ENCODE results near the gene GUF1. TPM values are rescaled to one million over a fixed set of nuclear protein-coding genes. Genes with fewer than 3 reads are reported as not detected.

The GUF1 gene, protein sequence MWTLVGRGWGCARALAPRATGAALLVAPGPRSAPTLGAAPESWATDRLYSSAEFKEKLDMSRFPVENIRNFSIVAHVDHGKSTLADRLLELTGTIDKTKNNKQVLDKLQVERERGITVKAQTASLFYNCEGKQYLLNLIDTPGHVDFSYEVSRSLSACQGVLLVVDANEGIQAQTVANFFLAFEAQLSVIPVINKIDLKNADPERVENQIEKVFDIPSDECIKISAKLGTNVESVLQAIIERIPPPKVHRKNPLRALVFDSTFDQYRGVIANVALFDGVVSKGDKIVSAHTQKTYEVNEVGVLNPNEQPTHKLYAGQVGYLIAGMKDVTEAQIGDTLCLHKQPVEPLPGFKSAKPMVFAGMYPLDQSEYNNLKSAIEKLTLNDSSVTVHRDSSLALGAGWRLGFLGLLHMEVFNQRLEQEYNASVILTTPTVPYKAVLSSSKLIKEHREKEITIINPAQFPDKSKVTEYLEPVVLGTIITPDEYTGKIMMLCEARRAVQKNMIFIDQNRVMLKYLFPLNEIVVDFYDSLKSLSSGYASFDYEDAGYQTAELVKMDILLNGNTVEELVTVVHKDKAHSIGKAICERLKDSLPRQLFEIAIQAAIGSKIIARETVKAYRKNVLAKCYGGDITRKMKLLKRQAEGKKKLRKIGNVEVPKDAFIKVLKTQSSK
- total RNA-seq = 21.9 TPM
- long read RNA-seq, full-length matches to known transcripts = 4 of 8 reads
- long read RNA-seq, partial matches to known transcripts = 2 of 8 reads
- long read RNA-seq, other reads (novel, unspliced or antisense) = 2 of 8 reads

DNA sequence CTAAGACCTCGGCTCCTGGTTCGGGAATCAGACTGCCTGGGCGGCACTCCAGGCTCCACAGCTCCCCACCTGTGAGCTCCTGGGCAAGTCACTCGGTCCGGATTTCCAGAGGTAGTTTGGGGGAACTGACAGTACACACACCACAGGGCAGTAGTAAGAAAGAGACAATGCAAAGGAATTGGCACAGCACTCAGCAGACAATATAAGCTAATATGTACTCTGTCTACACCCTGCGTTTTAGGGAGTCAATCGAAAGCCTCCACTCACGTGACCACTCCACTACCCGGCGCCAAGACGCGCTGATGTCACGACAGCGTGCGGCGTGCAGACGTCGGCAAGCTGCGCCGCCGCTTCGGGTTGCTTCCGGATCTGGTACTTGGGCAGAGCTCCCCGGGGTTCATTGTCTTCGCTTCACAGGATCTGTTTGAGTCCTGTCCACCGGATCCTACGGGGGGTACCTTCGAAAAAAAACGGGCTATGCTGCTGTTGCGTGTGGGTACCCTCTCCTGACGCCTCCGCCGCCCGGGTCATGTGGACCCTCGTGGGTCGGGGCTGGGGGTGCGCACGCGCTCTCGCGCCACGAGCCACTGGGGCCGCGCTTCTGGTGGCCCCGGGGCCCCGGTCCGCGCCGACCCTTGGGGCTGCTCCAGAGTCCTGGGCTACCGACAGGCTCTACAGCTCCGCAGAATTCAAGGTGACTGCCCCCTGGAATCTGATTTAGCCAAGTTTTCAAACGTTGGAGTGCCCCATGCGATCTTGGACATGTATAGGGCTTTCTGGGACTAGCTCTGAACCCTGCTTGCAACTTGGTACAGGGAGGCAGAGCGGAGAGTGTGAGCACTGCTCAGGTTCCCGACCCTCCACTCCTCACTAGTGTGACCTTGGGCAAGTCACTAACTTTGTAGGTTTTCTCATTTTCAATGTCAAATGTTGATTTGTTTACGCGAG, at the start of gene GUF1:
Gene GUF1 (plus strand): TSS at position 327 of the 948 bp plus-strand sequence. CDS start 203 bp downstream, at position 530.
- DNase-seq (ENCODE audit: missing footprints) = peak; percentile 96
- intact Hi-C loops (cut with DNase I) = loop anchor here (10.0 kb wide), 1 partner anchor 46 kb away; the partner anchor contains the start of gene GNPDA2
- peak; percentile 99 for ATAC-seq

GRCh38 chr4:44629280-44629866, 48.8 kb upstream of the GUF1 start:
- no peak for DNase-seq (ENCODE audit: missing footprints)
- intact Hi-C loops (cut with DNase I) = no loop called here
- peak; percentile 60 for ATAC-seq

DNA sequence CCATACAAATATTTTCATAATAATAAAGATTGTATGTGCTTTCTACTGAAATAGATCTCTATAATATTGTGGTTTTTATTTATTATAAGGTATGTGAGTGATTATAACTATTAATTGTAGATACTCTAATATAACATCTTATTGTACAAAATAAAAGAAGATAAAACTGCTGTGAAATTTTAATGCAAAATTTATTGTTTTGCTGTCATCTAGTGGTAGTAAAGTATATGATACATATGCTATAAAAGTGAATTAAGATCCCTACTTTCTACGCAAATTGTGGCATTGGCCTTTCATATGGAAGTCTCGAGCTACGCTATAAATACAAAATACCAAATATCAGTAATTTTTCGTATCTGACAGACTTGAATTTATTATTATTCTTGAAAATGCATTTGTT, 46.1 kb upstream of the GUF1 start:
- intact Hi-C loops (cut with DNase I) = no loop called here
- DNase-seq (ENCODE audit: missing footprints) = no peak
- ATAC-seq = no peak

DNA sequence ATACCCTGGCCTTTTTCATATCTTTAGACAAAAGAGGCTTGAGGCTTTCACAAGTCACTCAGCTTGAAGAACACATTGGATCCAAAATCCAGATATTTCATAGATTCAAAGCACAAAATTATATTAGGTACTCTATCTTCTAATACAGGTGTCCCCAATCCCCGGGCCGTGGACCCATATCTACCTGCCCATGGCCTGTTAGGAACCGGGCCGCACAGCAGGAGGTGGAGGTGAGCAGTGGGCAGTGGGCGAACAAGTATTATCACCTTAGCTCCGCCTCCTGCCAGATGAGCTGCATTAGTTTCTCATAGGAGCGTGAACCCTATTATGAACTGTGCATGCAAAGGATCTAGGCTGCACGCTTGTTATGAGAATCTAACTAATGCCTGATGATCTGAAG, 45.5 kb upstream of the GUF1 start:
- DNase-seq (ENCODE audit: missing footprints) = peak; percentile 59
- intact Hi-C loops (cut with DNase I) = no loop called here
- ATAC-seq = no peak

- DNase-seq (ENCODE audit: missing footprints) = no peak
- ATAC-seq = no peak
- intact Hi-C loops (cut with DNase I) = no loop called here
Measured at GRCh38 chr4:44638091-44638490, 40.1 kb upstream of the GUF1 start.

DNA sequence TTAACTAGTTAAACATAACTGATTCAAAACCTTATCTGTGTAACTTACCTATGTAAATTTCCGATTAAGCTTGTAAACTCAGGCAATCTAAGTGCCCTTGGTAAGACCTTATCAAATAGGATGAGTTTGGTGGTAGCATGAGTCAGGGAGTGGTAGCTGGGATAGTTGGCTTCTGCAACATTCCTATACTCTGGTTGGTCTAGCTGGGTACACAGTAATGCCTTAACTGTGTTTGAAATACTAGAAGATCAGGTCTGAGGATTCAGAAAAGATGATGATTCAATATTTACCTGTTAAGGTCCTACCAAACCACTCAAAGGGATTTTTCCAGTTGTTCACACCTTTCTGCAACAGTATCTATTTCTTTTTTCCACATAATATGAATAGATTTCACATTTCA, 32.1 kb upstream of the GUF1 start:
- ATAC-seq (no peak), DNase-seq (ENCODE audit: missing footprints) (no peak)
- intact Hi-C loops (cut with DNase I) = no loop called here

DNA sequence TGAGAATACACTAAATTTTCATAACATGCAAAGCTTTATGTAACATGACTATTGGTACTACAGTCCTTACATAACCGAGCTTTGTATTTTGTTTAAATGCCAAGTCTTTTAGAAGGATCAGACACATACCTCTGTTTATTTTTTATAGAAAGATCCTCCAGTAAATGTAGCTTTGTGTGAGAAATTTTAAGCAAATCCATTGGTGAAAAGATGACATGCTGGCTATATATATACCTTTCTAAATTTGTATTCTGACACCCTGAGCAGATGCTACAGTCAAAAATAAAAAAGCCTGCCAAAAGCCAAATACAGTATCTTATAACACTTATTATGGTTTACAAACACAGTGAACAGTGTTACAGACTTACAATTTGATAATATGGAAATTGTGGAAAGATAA, 26.8 kb upstream of the GUF1 start, which contains the start of gene YIPF7:
Gene YIPF7 (minus strand): TSS at position 201 of the 400 bp plus-strand sequence. CDS start 1,525 bp downstream, outside the sequence.
- intact Hi-C loops (cut with DNase I) = no loop called here
- ATAC-seq = no peak
- DNase-seq (ENCODE audit: missing footprints) = no peak

- ATAC-seq = no peak
- no peak for DNase-seq (ENCODE audit: missing footprints)
- intact Hi-C loops (cut with DNase I) = no loop called here
Measured at GRCh38 chr4:44652002-44652401, 26.2 kb upstream of the GUF1 start.

DNA sequence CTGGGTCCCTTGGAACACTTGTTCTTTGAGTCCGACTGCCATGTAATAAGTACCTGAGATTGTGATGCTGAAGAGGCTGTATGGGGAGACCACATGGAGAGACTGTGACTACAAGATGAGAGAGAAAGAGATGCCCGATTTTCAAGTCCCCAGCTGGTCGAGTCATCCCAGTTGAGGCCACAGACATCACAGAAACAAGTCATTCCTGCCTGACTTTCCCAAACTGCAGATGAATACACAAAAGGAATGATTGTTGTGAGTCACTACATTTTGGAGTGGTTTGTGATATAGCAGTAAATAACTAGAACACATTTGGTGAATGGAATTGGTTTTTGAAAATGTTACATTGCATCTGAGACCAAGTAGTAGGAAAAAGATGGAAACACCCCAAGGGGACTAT, 17.8 kb upstream of the GUF1 start:
- intact Hi-C loops (cut with DNase I) = no loop called here
- DNase-seq (ENCODE audit: missing footprints) = no peak
- no peak for ATAC-seq

- ATAC-seq (no peak), DNase-seq (ENCODE audit: missing footprints) (no peak)
- intact Hi-C loops (cut with DNase I) = no loop called here
Measured at GRCh38 chr4:44661940-44662622, 16.1 kb upstream of the GUF1 start.

DNA sequence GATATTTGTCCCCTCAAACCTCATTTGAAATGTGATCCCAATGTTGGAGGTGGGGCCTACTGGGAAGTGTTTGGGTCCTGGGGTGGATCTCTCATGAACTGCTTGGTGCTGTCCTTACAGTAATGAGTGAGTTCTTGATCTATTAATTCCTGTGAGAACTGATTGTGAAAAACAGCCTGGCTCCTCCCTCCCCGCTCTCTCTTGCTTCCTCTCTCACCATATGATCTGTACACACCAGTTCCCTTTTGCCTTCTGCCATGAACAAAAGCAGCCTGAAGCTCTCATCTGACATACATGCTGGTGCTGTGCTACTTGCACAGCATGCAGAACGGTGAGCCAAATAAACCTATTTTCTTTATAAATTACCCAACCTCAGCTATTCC, 15.6 kb upstream of the GUF1 start:
- no peak for ATAC-seq
- no peak for DNase-seq (ENCODE audit: missing footprints)
- intact Hi-C loops (cut with DNase I) = no loop called here

- intact Hi-C loops (cut with DNase I) = no loop called here
- no peak for ATAC-seq
- peak; percentile 45 for DNase-seq (ENCODE audit: missing footprints)
Measured at GRCh38 chr4:44663539-44664263, 14.5 kb upstream of the GUF1 start.

- DNase-seq (ENCODE audit: missing footprints) = no peak
- ATAC-seq = no peak
- intact Hi-C loops (cut with DNase I) = no loop called here
Measured at GRCh38 chr4:44668526-44668925, 9.7 kb upstream of the GUF1 start.

GRCh38 chr4:44670506-44671199, 7.6 kb upstream of the GUF1 start:
- ATAC-seq (no peak), DNase-seq (ENCODE audit: missing footprints) (peak; percentile 48)
- intact Hi-C loops (cut with DNase I) = loop anchor here (10.0 kb wide), 1 partner anchor 54 kb away; the partner anchor contains the start of gene GNPDA2

DNA sequence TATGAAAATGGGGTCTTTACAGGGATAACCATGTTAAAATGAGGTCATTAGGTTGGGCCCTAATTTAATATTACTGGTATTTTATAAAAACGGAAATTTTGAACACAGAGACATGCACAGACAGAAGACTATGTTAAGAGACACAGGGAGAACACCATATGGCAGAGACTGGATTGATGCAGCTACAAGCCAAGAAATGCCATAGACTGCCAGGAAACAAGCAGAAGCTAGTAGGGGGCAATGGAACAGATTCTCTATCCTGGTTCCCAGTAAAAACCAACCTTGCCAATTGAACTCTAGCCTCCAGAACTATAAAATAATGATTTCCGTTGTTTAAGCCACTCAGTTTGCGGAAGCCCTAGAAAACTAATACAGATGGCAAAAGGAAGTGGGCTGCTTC, 6.6 kb upstream of the GUF1 start:
- DNase-seq (ENCODE audit: missing footprints) = no peak
- ATAC-seq = no peak
- intact Hi-C loops (cut with DNase I) = loop anchor here (10.0 kb wide), 1 partner anchor 53 kb away; the partner anchor contains the start of gene GNPDA2

DNA sequence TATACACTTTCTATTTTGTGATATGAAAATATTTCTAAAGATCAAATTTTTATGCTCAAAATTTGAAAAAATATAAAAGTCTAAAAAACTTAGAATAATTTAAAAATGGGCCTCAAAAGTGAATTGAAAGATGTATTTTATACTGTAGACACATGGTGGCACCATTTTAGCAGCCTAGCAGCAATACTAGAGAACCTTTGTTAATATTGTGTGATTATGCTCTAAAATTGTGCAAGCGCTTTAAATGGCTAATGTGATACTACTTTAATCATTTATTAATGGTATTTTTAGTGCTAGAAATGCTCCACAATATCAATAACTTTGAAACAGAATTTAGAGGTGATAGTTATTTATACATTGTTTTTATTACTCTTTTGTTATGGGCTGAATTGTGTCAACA, 3.7 kb upstream of the GUF1 start:
- intact Hi-C loops (cut with DNase I) = loop anchor here (10.0 kb wide), 1 partner anchor 50 kb away; the partner anchor contains the start of gene GNPDA2
- ATAC-seq (no peak), DNase-seq (ENCODE audit: missing footprints) (no peak)
